Mucosa of stomach (tissue), 1 donor: ENCODE data around the gene GRIA1.

ENCODE experiments used
- H3K27me3 ChIP-seq: one replicate; pipeline ENCODE4 v1.7.0; 2013; ENCODE audit warnings: mild to moderate bottlenecking, low read length; ENCODE audit not compliant: control insufficient read depth, insufficient read depth
- H3K36me3 ChIP-seq: one replicate; pipeline ENCODE4 v1.7.0; 2013; ENCODE audit warnings: low read length; ENCODE audit not compliant: control insufficient read depth, insufficient read depth
- H3K4me1 ChIP-seq: one replicate; pipeline ENCODE4 v1.7.0; 2013; ENCODE audit warnings: mild to moderate bottlenecking, low read length; ENCODE audit not compliant: control insufficient read depth, insufficient read depth
- H3K4me3 ChIP-seq: one replicate; pipeline ENCODE4 v1.7.0; 2013; ENCODE audit warnings: low read length
- H3K9ac ChIP-seq: one replicate; pipeline ENCODE4 v1.7.0; 2013; ENCODE audit warnings: mild to moderate bottlenecking, low read length, moderate library complexity
- H3K9me3 ChIP-seq: one replicate; pipeline ENCODE4 v1.7.0; 2013; ENCODE audit warnings: mild to moderate bottlenecking, low read length, moderate library complexity; ENCODE audit not compliant: control insufficient read depth
- donor health status: Pancreatic carcinoma.

Gene GRIA1

GRCh38 chr5:153558957-153559356, 68.5 kb downstream of the GRIA1 start:
- no peak overlapping the region for H3K4me3 ChIP-seq
- H3K36me3 ChIP-seq = no peaks in the 10 kb centered on the region
- H3K9me3 ChIP-seq = no peaks in the 10 kb centered on the region
- H3K27me3 ChIP-seq = no peaks in the 10 kb centered on the region
- H3K4me1 ChIP-seq = no peaks in the 10 kb centered on the region
- H3K9ac ChIP-seq = no peak overlapping the region

GRCh38 chr5:153559926-153560325, 69.5 kb downstream of the GRIA1 start:
- H3K4me3 ChIP-seq = no peak overlapping the region
- no peaks in the 10 kb centered on the region for H3K36me3 ChIP-seq
- no peak overlapping the region for H3K9ac ChIP-seq
- no peaks in the 10 kb centered on the region for H3K4me1 ChIP-seq
- no peaks in the 10 kb centered on the region for H3K9me3 ChIP-seq
- no peaks in the 10 kb centered on the region for H3K27me3 ChIP-seq

- no peaks in the 10 kb centered on the region for H3K36me3 ChIP-seq
- H3K9me3 ChIP-seq = no peaks in the 10 kb centered on the region
- no peaks in the 10 kb centered on the region for H3K27me3 ChIP-seq
- no peaks in the 10 kb centered on the region for H3K4me1 ChIP-seq
- no peak overlapping the region for H3K4me3 ChIP-seq
- H3K9ac ChIP-seq = no peak overlapping the region
Observed at GRCh38 chr5:153562189-153562588, 71.7 kb downstream of the GRIA1 start.

GRCh38 chr5:153565822-153566221, 75.4 kb downstream of the GRIA1 start:
- H3K4me3 ChIP-seq = no peak overlapping the region
- H3K27me3 ChIP-seq = no peaks in the 10 kb centered on the region
- H3K4me1 ChIP-seq = no peaks in the 10 kb centered on the region
- H3K36me3 ChIP-seq = no peaks in the 10 kb centered on the region
- H3K9ac ChIP-seq = no peak overlapping the region
- H3K9me3 ChIP-seq = no peaks in the 10 kb centered on the region

GRCh38 chr5:153569036-153569435, 78.6 kb downstream of the GRIA1 start:
- no peaks in the 10 kb centered on the region for H3K36me3 ChIP-seq
- no peak overlapping the region for H3K4me3 ChIP-seq
- H3K4me1 ChIP-seq = no peaks in the 10 kb centered on the region
- H3K27me3 ChIP-seq = no peaks in the 10 kb centered on the region
- H3K9ac ChIP-seq = no peak overlapping the region
- H3K9me3 ChIP-seq = no peaks in the 10 kb centered on the region

- H3K36me3 ChIP-seq = no peaks in the 10 kb centered on the region
Observed at GRCh38 chr5:153571162-153571561, 80.7 kb downstream of the GRIA1 start.

GRCh38 chr5:153572411-153573145, 82.1 kb downstream of the GRIA1 start:
- Histone ChIP-seq H3K4me1 (no peaks in the 10 kb centered on the region), H3K27me3 (no peaks in the 10 kb centered on the region), H3K9me3 (no peaks in the 10 kb centered on the region), H3K36me3 (no peaks in the 10 kb centered on the region), H3K4me3 (no peak overlapping the region), H3K9ac (no peak overlapping the region)

More at GRCh38 chr5:153571162-153571561, 80.7 kb downstream of the GRIA1 start:
- no peaks in the 10 kb centered on the region for H3K4me1 ChIP-seq
- H3K9me3 ChIP-seq = no peaks in the 10 kb centered on the region
- no peaks in the 10 kb centered on the region for H3K27me3 ChIP-seq
- no peak overlapping the region for H3K9ac ChIP-seq
- H3K4me3 ChIP-seq = no peak overlapping the region

GRCh38 chr5:153573326-153574033, 83.0 kb downstream of the GRIA1 start:
- no peaks in the 10 kb centered on the region for H3K4me1 ChIP-seq

GRCh38 chr5:153584126-153584959, 93.9 kb downstream of the GRIA1 start:
- no peak overlapping the region for H3K4me3 ChIP-seq
- H3K4me1 ChIP-seq = no peaks in the 10 kb centered on the region
- no peaks in the 10 kb centered on the region for H3K9me3 ChIP-seq
- no peaks in the 10 kb centered on the region for H3K36me3 ChIP-seq
- no peak overlapping the region for H3K9ac ChIP-seq
- H3K27me3 ChIP-seq = no peaks in the 10 kb centered on the region

More at GRCh38 chr5:153573326-153574033, 83.0 kb downstream of the GRIA1 start:
- H3K9me3 ChIP-seq = no peaks in the 10 kb centered on the region
- H3K9ac ChIP-seq = no peak overlapping the region
- H3K4me3 ChIP-seq = no peak overlapping the region
- H3K36me3 ChIP-seq = no peaks in the 10 kb centered on the region
- no peaks in the 10 kb centered on the region for H3K27me3 ChIP-seq

GRCh38 chr5:153584960-153585359, 94.5 kb downstream of the GRIA1 start:
- no peaks in the 10 kb centered on the region for H3K27me3 ChIP-seq
- no peak overlapping the region for H3K4me3 ChIP-seq
- H3K9me3 ChIP-seq = no peaks in the 10 kb centered on the region
- no peak overlapping the region for H3K9ac ChIP-seq
- no peaks in the 10 kb centered on the region for H3K4me1 ChIP-seq
- H3K36me3 ChIP-seq = no peaks in the 10 kb centered on the region

GRCh38 chr5:153585622-153586277, 95.3 kb downstream of the GRIA1 start:
- Histone ChIP-seq H3K4me3 (no peak overlapping the region), H3K4me1 (no peaks in the 10 kb centered on the region), H3K9me3 (no peaks in the 10 kb centered on the region), H3K27me3 (no peaks in the 10 kb centered on the region), H3K9ac (no peak overlapping the region), H3K36me3 (no peaks in the 10 kb centered on the region)
